ENCODE data around the gene PSMG1.

PSMG1 gene

DNA sequence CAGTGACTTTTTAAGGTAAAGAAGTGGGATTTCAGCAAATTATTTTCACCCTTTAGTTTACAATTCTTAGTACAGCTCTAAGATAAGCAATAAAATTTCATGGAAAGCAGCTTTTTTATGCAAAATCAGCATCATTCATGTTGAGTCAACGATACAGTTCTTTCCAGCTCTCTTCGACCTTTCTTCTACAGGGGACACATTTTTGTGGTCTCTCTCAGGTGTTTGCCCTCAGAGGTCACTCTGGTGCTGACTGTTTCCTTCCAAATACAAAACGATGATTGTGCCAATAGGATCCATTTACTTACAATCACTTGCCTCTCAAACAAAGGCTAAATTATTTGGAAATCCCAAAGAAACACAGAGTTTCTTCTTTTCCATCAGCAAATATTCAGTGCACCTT is 51.0 kb downstream of the PSMG1 start:
- H3K4me1 Mint-ChIP-seq, result no peaks in the 10 kb centered on the region

DNA sequence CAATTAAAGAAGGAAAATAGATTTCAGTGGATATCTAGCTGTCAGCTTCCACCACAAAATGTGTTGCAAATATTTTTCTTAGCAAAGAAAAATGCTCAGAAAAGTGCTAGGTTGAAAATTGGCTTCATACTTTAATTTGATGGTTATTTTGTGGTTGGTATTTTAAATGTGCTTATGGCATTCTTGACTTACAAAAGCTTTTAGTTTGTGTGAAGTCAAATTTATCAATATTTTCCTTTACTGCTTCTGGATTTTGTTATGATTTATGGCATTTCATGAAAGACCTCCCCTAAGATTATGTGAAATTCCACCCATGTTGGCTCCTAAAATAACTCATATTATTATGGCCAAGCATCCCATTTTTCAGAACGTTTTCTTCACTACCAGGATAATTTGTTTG is 51.5 kb downstream of the PSMG1 start:
- no peak overlapping the region for H3K4me3 Mint-ChIP-seq
- H3K4me1 Mint-ChIP-seq, result no peaks in the 10 kb centered on the region
- no peak for DNase-seq
- H3K36me3 Mint-ChIP-seq (ENCODE audit: low read depth), result no peaks in the 10 kb centered on the region
- no peaks in the 10 kb centered on the region for H3K9me3 Mint-ChIP-seq
- no peak overlapping the region for H3K27ac Mint-ChIP-seq
- ATAC-seq, result no peak
- H3K27me3 Mint-ChIP-seq, result no peaks in the 10 kb centered on the region

More for the DNA sequence above, 51.0 kb downstream of the PSMG1 start:
- H3K9me3 Mint-ChIP-seq, result no peaks in the 10 kb centered on the region
- H3K4me3 Mint-ChIP-seq, result no peak overlapping the region
- DNase-seq, result no peak
- no peaks in the 10 kb centered on the region for H3K36me3 Mint-ChIP-seq (ENCODE audit: low read depth)
- ATAC-seq, result no peak
- H3K27me3 Mint-ChIP-seq, result no peaks in the 10 kb centered on the region
- no peak overlapping the region for H3K27ac Mint-ChIP-seq

DNA sequence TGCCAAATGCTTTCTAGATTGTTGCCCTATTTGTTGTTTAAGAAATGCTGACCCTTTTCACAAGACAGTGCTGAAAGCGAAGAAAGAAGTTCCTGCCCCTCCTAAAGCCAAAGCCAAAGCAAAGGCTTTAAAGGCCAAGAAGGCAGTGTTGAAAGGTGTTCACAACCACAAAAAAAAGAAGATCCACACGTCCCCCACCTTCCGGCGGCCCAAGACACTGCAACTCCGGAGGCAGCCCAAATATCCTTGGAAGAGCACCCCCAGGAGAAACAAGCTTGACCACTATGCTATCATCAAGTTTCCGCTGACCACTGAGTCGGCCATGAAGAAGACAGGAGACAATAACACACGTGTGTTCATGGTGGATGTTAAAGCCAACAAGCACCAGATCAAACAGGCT is 55.7 kb downstream of the PSMG1 start:
- ATAC-seq, result no peak
- no peak for DNase-seq
- Mint-ChIP-seq H3K27ac (no peak overlapping the region), H3K4me1 (no peaks in the 10 kb centered on the region), H3K4me3 (no peak overlapping the region), H3K27me3 (no peaks in the 10 kb centered on the region), H3K36me3 (ENCODE audit: low read depth) (no peaks in the 10 kb centered on the region), H3K9me3 (no peaks in the 10 kb centered on the region)

DNA sequence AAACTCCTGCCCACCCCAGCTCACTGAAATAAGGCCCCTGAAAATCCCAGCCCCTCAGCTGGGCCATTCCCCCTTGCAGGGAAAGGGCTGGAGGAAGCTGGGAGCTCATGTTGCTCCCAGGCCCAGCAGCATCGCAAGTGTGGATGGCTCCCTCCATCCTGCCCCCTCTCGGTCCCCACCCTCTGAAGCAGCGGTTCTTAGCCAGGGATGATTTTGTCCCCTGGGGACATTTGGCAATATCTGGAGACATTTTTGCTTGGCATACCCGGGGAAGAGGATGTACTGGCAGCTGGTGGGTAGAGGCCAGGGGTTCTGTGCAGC is 56.8 kb downstream of the PSMG1 start:
- ATAC-seq (no peak), DNase-seq (no peak)
- Mint-ChIP-seq H3K27me3 (no peaks in the 10 kb centered on the region), H3K36me3 (ENCODE audit: low read depth) (peaks cover 3% of the 10 kb centered on the region), H3K4me3 (no peak overlapping the region), H3K4me1 (no peaks in the 10 kb centered on the region), H3K9me3 (peaks cover 4% of the 10 kb centered on the region), H3K27ac (no peak overlapping the region)

DNA sequence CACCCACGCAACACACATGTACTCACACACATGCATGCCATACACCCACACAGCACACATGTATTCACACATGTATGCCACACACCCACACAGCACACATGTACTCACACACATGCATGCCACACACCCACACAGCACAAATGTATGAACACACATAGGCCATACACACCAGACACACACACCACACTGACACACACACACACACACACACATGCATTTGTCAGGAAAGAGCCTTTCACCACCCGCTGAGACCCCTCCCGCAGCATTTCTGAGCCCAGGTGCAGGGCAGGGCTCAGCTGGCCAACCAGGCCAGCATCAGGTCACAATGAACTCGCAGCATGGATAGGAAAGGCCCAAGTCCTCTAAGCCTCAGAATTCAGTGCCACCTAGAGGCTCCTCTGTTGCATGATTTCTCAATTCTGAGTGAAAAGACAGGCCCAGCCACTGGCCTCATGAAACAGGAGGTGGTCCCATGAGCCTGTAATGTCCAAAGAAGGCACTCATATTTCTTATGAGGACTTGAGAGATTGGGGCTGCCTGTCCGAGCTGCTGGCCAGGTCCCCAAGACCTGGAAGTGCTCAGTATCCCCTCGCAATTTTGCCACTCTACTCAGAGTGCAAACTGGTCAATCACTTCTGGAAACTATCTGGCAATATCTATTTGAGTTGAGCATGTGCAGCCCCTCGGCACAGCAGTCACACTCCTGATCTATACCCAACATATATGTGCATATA is 57.3 kb downstream of the PSMG1 start:
- peaks cover 3% of the 10 kb centered on the region for H3K36me3 Mint-ChIP-seq (ENCODE audit: low read depth)
- peaks cover 4% of the 10 kb centered on the region for H3K9me3 Mint-ChIP-seq
- H3K4me1 Mint-ChIP-seq, result no peaks in the 10 kb centered on the region
- ATAC-seq (no peak), DNase-seq (no peak)
- no peaks in the 10 kb centered on the region for H3K27me3 Mint-ChIP-seq
- no peak overlapping the region for H3K27ac Mint-ChIP-seq
- no peak overlapping the region for H3K4me3 Mint-ChIP-seq
